Measurements from ENCODE around the gene ADNP. TPM values are rescaled to one million over a fixed set of nuclear protein-coding genes. Genes with fewer than 3 reads are reported as not detected.

Gene ADNP
- polyA plus RNA-seq, 2 of the 4 experiments (the other 2 are of a cell fraction): 36.7 to 37.2 TPM

DNA sequence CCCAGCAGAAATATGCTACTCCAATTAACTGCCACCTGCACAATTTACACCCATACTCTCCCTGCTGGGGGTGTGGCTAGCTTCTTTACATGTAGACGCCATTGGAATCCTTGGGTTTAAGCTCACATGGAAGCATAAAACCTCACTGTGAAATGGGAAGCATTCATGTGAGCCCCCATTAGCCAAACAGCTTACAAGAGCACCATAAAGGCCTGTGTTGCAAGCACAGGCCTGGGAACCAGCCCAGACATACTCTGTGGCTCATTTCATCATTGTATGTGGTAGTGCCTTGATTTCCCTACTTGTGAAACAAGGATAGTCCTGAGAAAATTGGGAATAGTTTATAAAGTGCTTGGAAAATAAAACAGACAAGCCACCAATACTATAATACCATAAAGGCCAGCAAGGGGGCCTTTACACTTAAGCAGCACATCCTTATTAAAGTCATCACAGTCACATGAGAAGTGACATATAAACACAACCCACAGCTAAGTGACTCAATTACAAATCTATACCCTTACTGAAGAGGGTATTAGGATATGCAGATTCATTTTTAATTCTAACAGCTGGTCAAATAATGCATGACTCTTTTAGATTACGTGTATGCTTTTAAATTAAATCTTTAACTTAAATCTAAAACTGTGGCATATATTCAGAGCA lies 6.8 kb downstream of the ADNP start:
- Histone ChIP-seq H3K4me3 (no peak overlapping the region), H3K4me1 (peaks cover 57% of the 10 kb centered on the region), H3K9me3 (no peaks in the 10 kb centered on the region), H3K4me2 (no peak overlapping the region), H3K27ac (no peak overlapping the region)
- TF ChIP-seq, protein P1, sequence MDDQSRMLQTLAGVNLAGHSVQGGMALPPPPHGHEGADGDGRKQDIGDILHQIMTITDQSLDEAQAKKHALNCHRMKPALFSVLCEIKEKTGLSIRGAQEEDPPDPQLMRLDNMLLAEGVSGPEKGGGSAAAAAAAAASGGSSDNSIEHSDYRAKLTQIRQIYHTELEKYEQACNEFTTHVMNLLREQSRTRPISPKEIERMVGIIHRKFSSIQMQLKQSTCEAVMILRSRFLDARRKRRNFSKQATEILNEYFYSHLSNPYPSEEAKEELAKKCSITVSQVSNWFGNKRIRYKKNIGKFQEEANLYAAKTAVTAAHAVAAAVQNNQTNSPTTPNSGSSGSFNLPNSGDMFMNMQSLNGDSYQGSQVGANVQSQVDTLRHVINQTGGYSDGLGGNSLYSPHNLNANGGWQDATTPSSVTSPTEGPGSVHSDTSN (IDR thresholded peaks at IDR 0.05): no peak
- TF ChIP-seq RCOR1 (IDR thresholded peaks at IDR 0.05; ENCODE audit: low read depth, low read length) (no peak), ZFP36 (IDR thresholded peaks at IDR 0.05; ENCODE audit: borderline replicate concordance, partially characterized antibody) (no peak), KDM1A (IDR thresholded peaks at IDR 0.05; ENCODE audit: low read depth) (no peak), JUNB (IDR thresholded peaks at IDR 0.05) (no peak), FOXS1 (CRISPR knock-in tag; IDR thresholded peaks at IDR 0.05) (no peak), EHF (CRISPR knock-in tag; IDR thresholded peaks at IDR 0.05) (no peak), EP300 (IDR thresholded peaks at IDR 0.05) (no peak), HOXA7 (CRISPR knock-in tag; IDR thresholded peaks at IDR 0.05) (no peak), SMC3 (IDR thresholded peaks at IDR 0.05) (no peak), FOSB (CRISPR knock-in tag; IDR thresholded peaks at IDR 0.05) (no peak), HOXB5 (CRISPR knock-in tag; IDR thresholded peaks at IDR 0.05) (no peak), TP53 (CRISPR knock-in tag; IDR thresholded peaks at IDR 0.05) (no peak)
- TF ChIP-seq, protein P2, sequence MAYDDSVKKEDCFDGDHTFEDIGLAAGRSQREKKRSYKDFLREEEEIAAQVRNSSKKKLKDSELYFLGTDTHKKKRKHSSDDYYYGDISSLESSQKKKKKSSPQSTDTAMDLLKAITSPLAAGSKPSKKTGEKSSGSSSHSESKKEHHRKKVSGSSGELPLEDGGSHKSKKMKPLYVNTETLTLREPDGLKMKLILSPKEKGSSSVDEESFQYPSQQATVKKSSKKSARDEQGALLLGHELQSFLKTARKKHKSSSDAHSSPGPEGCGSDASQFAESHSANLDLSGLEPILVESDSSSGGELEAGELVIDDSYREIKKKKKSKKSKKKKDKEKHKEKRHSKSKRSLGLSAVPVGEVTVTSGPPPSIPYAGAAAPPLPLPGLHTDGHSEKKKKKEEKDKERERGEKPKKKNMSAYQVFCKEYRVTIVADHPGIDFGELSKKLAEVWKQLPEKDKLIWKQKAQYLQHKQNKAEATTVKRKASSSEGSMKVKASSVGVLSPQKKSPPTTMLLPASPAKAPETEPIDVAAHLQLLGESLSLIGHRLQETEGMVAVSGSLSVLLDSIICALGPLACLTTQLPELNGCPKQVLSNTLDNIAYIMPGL (CRISPR knock-in tag; IDR thresholded peaks at IDR 0.05; ENCODE audit: borderline replicate concordance): no peak
- TF ChIP-seq, protein P3, sequence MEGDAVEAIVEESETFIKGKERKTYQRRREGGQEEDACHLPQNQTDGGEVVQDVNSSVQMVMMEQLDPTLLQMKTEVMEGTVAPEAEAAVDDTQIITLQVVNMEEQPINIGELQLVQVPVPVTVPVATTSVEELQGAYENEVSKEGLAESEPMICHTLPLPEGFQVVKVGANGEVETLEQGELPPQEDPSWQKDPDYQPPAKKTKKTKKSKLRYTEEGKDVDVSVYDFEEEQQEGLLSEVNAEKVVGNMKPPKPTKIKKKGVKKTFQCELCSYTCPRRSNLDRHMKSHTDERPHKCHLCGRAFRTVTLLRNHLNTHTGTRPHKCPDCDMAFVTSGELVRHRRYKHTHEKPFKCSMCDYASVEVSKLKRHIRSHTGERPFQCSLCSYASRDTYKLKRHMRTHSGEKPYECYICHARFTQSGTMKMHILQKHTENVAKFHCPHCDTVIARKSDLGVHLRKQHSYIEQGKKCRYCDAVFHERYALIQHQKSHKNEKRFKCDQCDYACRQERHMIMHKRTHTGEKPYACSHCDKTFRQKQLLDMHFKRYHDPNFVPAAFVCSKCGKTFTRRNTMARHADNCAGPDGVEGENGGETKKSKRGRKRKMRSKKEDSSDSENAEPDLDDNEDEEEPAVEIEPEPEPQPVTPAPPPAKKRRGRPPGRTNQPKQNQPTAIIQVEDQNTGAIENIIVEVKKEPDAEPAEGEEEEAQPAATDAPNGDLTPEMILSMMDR (IDR thresholded peaks at IDR 0.05): no peak
- TF ChIP-seq, protein P4, sequence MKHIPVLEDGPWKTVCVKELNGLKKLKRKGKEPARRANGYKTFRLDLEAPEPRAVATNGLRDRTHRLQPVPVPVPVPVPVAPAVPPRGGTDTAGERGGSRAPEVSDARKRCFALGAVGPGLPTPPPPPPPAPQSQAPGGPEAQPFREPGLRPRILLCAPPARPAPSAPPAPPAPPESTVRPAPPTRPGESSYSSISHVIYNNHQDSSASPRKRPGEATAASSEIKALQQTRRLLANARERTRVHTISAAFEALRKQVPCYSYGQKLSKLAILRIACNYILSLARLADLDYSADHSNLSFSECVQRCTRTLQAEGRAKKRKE (CRISPR knock-in tag; IDR thresholded peaks at IDR 0.05; ENCODE audit: low read depth): no peak
- TF ChIP-seq, protein P5, sequence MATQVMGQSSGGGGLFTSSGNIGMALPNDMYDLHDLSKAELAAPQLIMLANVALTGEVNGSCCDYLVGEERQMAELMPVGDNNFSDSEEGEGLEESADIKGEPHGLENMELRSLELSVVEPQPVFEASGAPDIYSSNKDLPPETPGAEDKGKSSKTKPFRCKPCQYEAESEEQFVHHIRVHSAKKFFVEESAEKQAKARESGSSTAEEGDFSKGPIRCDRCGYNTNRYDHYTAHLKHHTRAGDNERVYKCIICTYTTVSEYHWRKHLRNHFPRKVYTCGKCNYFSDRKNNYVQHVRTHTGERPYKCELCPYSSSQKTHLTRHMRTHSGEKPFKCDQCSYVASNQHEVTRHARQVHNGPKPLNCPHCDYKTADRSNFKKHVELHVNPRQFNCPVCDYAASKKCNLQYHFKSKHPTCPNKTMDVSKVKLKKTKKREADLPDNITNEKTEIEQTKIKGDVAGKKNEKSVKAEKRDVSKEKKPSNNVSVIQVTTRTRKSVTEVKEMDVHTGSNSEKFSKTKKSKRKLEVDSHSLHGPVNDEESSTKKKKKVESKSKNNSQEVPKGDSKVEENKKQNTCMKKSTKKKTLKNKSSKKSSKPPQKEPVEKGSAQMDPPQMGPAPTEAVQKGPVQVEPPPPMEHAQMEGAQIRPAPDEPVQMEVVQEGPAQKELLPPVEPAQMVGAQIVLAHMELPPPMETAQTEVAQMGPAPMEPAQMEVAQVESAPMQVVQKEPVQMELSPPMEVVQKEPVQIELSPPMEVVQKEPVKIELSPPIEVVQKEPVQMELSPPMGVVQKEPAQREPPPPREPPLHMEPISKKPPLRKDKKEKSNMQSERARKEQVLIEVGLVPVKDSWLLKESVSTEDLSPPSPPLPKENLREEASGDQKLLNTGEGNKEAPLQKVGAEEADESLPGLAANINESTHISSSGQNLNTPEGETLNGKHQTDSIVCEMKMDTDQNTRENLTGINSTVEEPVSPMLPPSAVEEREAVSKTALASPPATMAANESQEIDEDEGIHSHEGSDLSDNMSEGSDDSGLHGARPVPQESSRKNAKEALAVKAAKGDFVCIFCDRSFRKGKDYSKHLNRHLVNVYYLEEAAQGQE (IDR thresholded peaks at IDR 0.05): no peak
- 81% methylated on average over 2 of the region's 2 CpGs for WGBS (ENCODE audit: missing lambda C conversion rate)
- ATAC-seq (no peak), FAIRE-seq (no peak), DNase-seq (ENCODE audit: low read depth in 1 of 2, low spot score in 1 of 2) (no peak)
- ChIA-PET CTCF (interaction anchor here (1.7 to 18.7 kb wide), 5 partner anchors 5 to 131 kb away, joined by 5 to 187 read pairs (median 167); partner anchors contain the start of genes ADNP and BCAS4), POLR2A (interaction anchor here (0.6 kb wide), 1 partner anchor 117 kb away, joined by 4 read pairs; no protein-coding TSS in a partner anchor)
